Caco-2 (cell line): Measurements from ENCODE around the gene POLR3B. TPM values are rescaled to one million over a fixed set of nuclear protein-coding genes. Genes with fewer than 3 reads are reported as not detected.

Source experiments
- BruUV-seq: library from RNA; stranded (reverse); fragments of 400-500 nt; replicated peaks from 2 replicates; lab custom pipeline; 2021; lab: Mats Ljungman, UMichigan
- CTCF ChIA-PET: fragments of 300-600 bp; sonication (Branson Sonifier 250); formaldehyde crosslinking; loops from one replicate; lab custom pipeline; 2022; ENCODE audit warnings: antibody characterized with exemption; lab: Charles Lee
- POLR2A ChIA-PET: fragments of 300-600 bp; sonication (Branson Sonifier 250); formaldehyde crosslinking; loops from one replicate; lab custom pipeline; 2022; ENCODE audit warnings: antibody characterized with exemption; lab: Charles Lee
- DNase-seq, 2 experiments: peaks; one replicate each; pipeline versions ENCODE4 v3.0.0 to v3.0.0-alpha.2; 2020 to 2022
- H3K27me3 ChIP-seq: replicated peaks from 2 replicates; pipeline ENCODE4 v1.6.0; 2011; ENCODE audit warnings: low read length; ENCODE audit not compliant: control insufficient read depth, insufficient read depth
- H3K36me3 ChIP-seq: 2 replicates; pipeline ENCODE4 v1.5.1; 2011; ENCODE audit warnings: low read length; ENCODE audit not compliant: control insufficient read depth, insufficient read depth
- H3K4me1 ChIP-seq: fragments of 250-450 bp; sonication (Bioruptor Pico); 2 replicates; pipeline ENCODE4 v1.5.1; 2020; ENCODE audit warnings: mild to moderate bottlenecking
- H3K4me3 ChIP-seq: 2 replicates; pipeline ENCODE4 v1.5.1; 2011; ENCODE audit warnings: low read depth, mild to moderate bottlenecking, control low read depth, low read length
- H3K9me3 ChIP-seq: fragments of 250-450 bp; sonication (Bioruptor Pico); 2 replicates; pipeline ENCODE4 v1.5.1; 2020; ENCODE audit warnings: mild to moderate bottlenecking, moderate library complexity
- H3K27ac Mint-ChIP-seq: one replicate; pipeline ENCODE4 v1.8.0; 2022; ENCODE audit warnings: mixed read lengths; ENCODE audit not compliant: unreplicated experiment
- H3K27me3 Mint-ChIP-seq: one replicate; pipeline ENCODE4 v1.8.0; 2022; ENCODE audit warnings: mixed read lengths; ENCODE audit not compliant: insufficient read depth, unreplicated experiment
- H3K36me3 Mint-ChIP-seq: one replicate; pipeline ENCODE4 v1.8.0; 2022; ENCODE audit warnings: mild to moderate bottlenecking, mixed read lengths; ENCODE audit not compliant: insufficient read depth, unreplicated experiment
- H3K4me1 Mint-ChIP-seq: one replicate; pipeline ENCODE4 v1.8.0; 2022; ENCODE audit warnings: low read depth, mixed read lengths; ENCODE audit not compliant: unreplicated experiment
- H3K4me3 Mint-ChIP-seq: one replicate; pipeline ENCODE4 v1.8.0; 2022; ENCODE audit warnings: mild to moderate bottlenecking, moderate library complexity, mixed read lengths; ENCODE audit not compliant: unreplicated experiment
- H3K9me3 Mint-ChIP-seq: one replicate; pipeline ENCODE4 v1.8.0; 2022; ENCODE audit warnings: mixed read lengths; ENCODE audit not compliant: unreplicated experiment
- CTCF ChIP-seq, 2 experiments: fragments of 200-600 bp in 1 of 2; IDR thresholded peaks; 1 replicate in 1 of 2; 2 replicates in 1 of 2; pipeline versions ENCODE4 v1.5.1 to v1.8.0; 2011 to 2022; ENCODE audit warnings: antibody characterized with exemption in 1 of 2, control low read depth in 1 of 2, inconsistent platforms in 1 of 2, low read depth in 1 of 2, low read length in 1 of 2, mild to moderate bottlenecking in 1 of 2, moderate library complexity in 1 of 2; ENCODE audit not compliant: insufficient read depth in 1 of 2, severe bottlenecking in 1 of 2, unreplicated experiment in 1 of 2
- intact Hi-C: fragments of 100-400 bp; cut with micrococcal nuclease; formaldehyde crosslinking; loops from one replicate; pipeline ENCODE4 v1.10.0; 2022; ENCODE audit not compliant: unreplicated experiment
- total RNA-seq: library from RNA; stranded (reverse); gene quantifications from 2 replicates; pipeline ENCODE4 v1.2.3, GENCODE V29; 2022

POLR3B gene
- total RNA-seq, 1 experiment from 2014 or later: 13.9 TPM

DNA sequence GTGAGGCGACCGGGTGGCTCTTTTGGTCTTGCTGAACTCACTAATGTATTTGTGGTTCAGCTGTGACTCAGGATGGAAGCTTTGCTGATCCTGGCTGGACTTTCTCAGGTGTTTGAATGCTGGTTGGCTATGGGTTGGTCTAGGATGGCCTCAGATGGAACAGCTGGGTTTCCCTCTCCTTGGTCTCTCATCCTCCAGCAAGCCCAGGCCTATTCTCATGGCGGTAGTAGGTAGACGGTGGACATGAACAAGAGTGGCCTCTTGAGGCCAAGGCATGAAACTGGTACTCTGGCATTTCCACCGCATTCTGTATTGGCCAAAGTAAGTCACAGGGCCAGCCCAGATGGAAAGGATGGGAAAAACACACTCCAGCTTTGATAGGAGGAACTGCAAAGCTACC, 11.8 kb upstream of the POLR3B start:
- no peak overlapping the region for H3K4me3 Mint-ChIP-seq
- no peaks in the 10 kb centered on the region for H3K4me1 Mint-ChIP-seq
- CTCF ChIA-PET: interaction anchor here (0.8 to 2.4 kb wide), 4 partner anchors 44 to 122 kb away, joined by 4 to 18 read pairs (median 7); partner anchors contain the start of gene TCP11L2
- no peaks in the 10 kb centered on the region for H3K9me3 Mint-ChIP-seq
- H3K27me3 Mint-ChIP-seq: no peaks in the 10 kb centered on the region
- no peaks in the 10 kb centered on the region for H3K4me1 ChIP-seq
- no peak overlapping the region for H3K4me3 ChIP-seq
- DNase-seq: peak; percentile 65 to 72
- intact Hi-C loops: loop anchor here (1.0 kb wide), 1 partner anchor 118 kb away; no protein-coding TSS in a partner anchor
- no TSS peak for BruUV-seq
- peak in 1 of 2 experiments; percentile 53 for TF ChIP-seq CTCF (IDR thresholded peaks at IDR 0.05; ENCODE audit: insufficient read depth in 1 of 2, low read depth in 1 of 2, low read length in 1 of 2, severe bottlenecking in 1 of 2, unreplicated experiment in 1 of 2)
- H3K27me3 ChIP-seq: no peaks in the 10 kb centered on the region
- POLR2A ChIA-PET: interaction anchor here (1.4 kb wide), 1 partner anchor 13 kb away, joined by 4 read pairs; no protein-coding TSS in a partner anchor
- H3K36me3 Mint-ChIP-seq: no peaks in the 10 kb centered on the region
- H3K27ac Mint-ChIP-seq: no peak overlapping the region
- no peaks in the 10 kb centered on the region for H3K9me3 ChIP-seq
- H3K36me3 ChIP-seq: no peaks in the 10 kb centered on the region

GRCh38 chr12:106348411-106348810, 9.1 kb upstream of the POLR3B start:
- BruUV-seq: no TSS peak
- H3K4me1 Mint-ChIP-seq: no peaks in the 10 kb centered on the region
- no peak overlapping the region for H3K4me3 Mint-ChIP-seq
- intact Hi-C loops: no loop called here
- POLR2A ChIA-PET: no interaction called here
- Histone ChIP-seq H3K4me3 (no peak overlapping the region), H3K27me3 (no peaks in the 10 kb centered on the region), H3K9me3 (no peaks in the 10 kb centered on the region), H3K4me1 (no peaks in the 10 kb centered on the region), H3K36me3 (no peaks in the 10 kb centered on the region)
- no peak for TF ChIP-seq CTCF (IDR thresholded peaks at IDR 0.05; ENCODE audit: insufficient read depth in 1 of 2, low read depth in 1 of 2, low read length in 1 of 2, severe bottlenecking in 1 of 2, unreplicated experiment in 1 of 2)
- no peak overlapping the region for H3K27ac Mint-ChIP-seq
- no peaks in the 10 kb centered on the region for H3K27me3 Mint-ChIP-seq
- H3K9me3 Mint-ChIP-seq: no peaks in the 10 kb centered on the region
- no peaks in the 10 kb centered on the region for H3K36me3 Mint-ChIP-seq
- no peak for DNase-seq
- CTCF ChIA-PET: interaction anchor here (0.7 kb wide), 2 partner anchors 321 to 928 kb away, joined by 4 to 5 read pairs; no protein-coding TSS in a partner anchor

DNA sequence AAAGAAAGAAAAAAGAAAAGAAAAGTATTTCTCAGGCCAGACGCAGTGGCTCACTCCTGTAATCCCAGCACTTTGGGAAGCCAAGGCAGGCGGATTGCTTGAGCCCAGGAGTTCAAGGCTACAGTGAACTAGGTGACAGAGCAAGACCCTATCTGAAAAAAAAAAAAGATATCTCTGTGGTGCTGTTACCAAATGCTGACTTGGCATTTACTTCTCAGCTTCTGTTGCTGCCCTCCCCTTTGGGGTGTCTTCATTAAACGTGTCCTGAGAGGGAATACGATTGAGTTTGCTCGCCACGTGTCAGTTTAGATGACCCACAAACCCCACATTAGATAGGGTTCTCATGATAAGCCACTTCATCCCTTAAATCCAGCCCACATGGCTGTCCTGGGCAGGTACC, 4.4 kb upstream of the POLR3B start:
- H3K36me3 Mint-ChIP-seq: peaks cover 11% of the 10 kb centered on the region
- H3K36me3 ChIP-seq: no peaks in the 10 kb centered on the region
- no TSS peak for BruUV-seq
- H3K27me3 Mint-ChIP-seq: no peaks in the 10 kb centered on the region
- POLR2A ChIA-PET: no interaction called here
- intact Hi-C loops: no loop called here
- CTCF ChIA-PET: no interaction called here
- H3K4me3 Mint-ChIP-seq: no peak overlapping the region
- no peaks in the 10 kb centered on the region for H3K9me3 ChIP-seq
- no peak overlapping the region for H3K4me3 ChIP-seq
- peaks cover 7% of the 10 kb centered on the region; the same call in 1 of the 2 replicates for H3K4me1 ChIP-seq
- no peak for TF ChIP-seq CTCF (IDR thresholded peaks at IDR 0.05; ENCODE audit: insufficient read depth in 1 of 2, low read depth in 1 of 2, low read length in 1 of 2, severe bottlenecking in 1 of 2, unreplicated experiment in 1 of 2)
- no peaks in the 10 kb centered on the region for H3K9me3 Mint-ChIP-seq
- H3K4me1 Mint-ChIP-seq: peaks cover 7% of the 10 kb centered on the region
- H3K27me3 ChIP-seq: no peaks in the 10 kb centered on the region
- H3K27ac Mint-ChIP-seq: no peak overlapping the region
- no peak for DNase-seq
